Activated T-cell treated with anti-CD3 and anti-CD28 coated beads, Interleukin-2, amount 50 U/mL, for 72 hours (primary cell): ENCODE results near the gene CCDC9B. TPM values are rescaled to one million over a fixed set of nuclear protein-coding genes. Genes with fewer than 3 reads are reported as not detected.

Experiments used
- ATAC-seq, 2 donors: fragments of 150-1000 bp; cut with Tn5 transposase; replicated peaks in 1 of 2; 2 replicates each; pipeline ENCODE4 v1.10.0; 2021; ENCODE audit warnings: moderate library complexity in 2 of 2, mild to moderate bottlenecking in 1 of 2
- DNase-seq, 2 donors: peaks; one replicate each; pipeline ENCODE4 v3.0.0; 2021 to 2022; ENCODE audit warnings: mixed read lengths in 1 of 2
- H3K27ac Mint-ChIP-seq: one replicate; pipeline ENCODE4 v1.8.0; 2022; ENCODE audit warnings: mild to moderate bottlenecking, moderate library complexity, mixed read lengths
- H3K27me3 Mint-ChIP-seq: one replicate; pipeline ENCODE4 v1.8.0; 2022; ENCODE audit warnings: low read depth, mixed read lengths
- H3K36me3 Mint-ChIP-seq, 2 donors: one replicate each; pipeline ENCODE4 v1.8.0; 2022; ENCODE audit warnings: mixed read lengths in 2 of 2, mild to moderate bottlenecking in 1 of 2; ENCODE audit not compliant: insufficient read depth in 2 of 2
- H3K4me1 Mint-ChIP-seq: one replicate; pipeline ENCODE4 v1.8.0; 2022; ENCODE audit warnings: low read depth, mixed read lengths
- H3K4me3 Mint-ChIP-seq, 2 donors: one replicate each; pipeline ENCODE4 v1.8.0; 2022; ENCODE audit warnings: mild to moderate bottlenecking in 2 of 2, mixed read lengths in 2 of 2, moderate library complexity in 2 of 2
- H3K9me3 Mint-ChIP-seq, 2 donors: one replicate each; pipeline ENCODE4 v1.8.0; 2022; ENCODE audit warnings: mixed read lengths in 2 of 2
- total RNA-seq, 2 donors: library from RNA; stranded (reverse); gene quantifications; one replicate each; pipeline ENCODE4 v1.2.3, GENCODE V29; 2022

CCDC9B gene
- total RNA-seq, 2 donors from 2014 or later, result 1.0 to 1.6 TPM

DNA sequence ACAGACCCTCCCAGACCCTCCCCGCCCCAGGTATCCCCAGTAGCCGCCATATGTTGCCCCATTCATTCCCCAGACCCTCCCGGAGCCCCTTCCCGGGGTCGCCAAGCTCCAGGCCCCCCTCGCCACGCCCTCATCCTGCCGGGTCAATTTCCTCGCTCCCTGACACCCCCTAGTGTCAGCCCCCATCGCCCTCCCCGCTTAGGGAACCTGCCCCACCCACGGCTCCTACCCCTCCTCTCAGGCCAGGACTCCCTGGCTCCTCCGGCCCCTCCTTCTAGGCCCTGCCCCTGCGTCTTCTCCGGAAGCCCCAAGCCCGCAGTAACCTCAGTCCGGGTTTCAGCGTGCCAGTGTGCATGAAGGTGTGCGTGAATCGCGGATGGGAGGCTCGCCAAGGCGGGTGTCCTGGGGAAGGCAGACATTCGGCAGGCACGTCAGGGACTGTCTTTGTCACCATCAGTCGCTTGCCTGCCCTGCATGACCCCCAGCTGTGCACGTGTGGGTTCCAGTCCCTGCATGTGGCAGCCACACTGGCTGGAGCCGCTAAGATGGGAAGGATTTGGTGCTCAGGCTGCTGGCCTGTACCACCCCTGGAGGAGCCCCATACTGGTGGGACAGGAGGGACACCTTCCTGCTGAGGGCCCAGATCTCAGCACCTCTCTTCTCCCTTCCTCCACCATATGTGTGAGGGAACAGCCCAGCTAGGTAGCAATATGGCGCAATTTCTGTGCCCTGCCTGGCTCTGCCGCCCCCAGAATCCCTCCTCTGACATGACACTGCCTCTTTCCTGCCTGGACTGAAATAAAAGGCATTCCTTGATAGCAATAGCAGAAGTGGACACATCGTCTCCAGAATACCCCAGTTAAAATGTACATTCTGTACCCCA is 18.0 kb upstream of the CCDC9B start:
- H3K4me3 Mint-ChIP-seq, result peak overlapping the region; percentile 76 to 91
- peak; percentile 19 to 50 for DNase-seq
- no peaks in the 10 kb centered on the region for H3K4me1 Mint-ChIP-seq
- no peaks in the 10 kb centered on the region for H3K36me3 Mint-ChIP-seq
- peak; percentile 36 to 56 for ATAC-seq
- peaks cover 18% of the 10 kb centered on the region for H3K27me3 Mint-ChIP-seq
- no peak overlapping the region for H3K27ac Mint-ChIP-seq
- no peaks in the 10 kb centered on the region for H3K9me3 Mint-ChIP-seq

DNA sequence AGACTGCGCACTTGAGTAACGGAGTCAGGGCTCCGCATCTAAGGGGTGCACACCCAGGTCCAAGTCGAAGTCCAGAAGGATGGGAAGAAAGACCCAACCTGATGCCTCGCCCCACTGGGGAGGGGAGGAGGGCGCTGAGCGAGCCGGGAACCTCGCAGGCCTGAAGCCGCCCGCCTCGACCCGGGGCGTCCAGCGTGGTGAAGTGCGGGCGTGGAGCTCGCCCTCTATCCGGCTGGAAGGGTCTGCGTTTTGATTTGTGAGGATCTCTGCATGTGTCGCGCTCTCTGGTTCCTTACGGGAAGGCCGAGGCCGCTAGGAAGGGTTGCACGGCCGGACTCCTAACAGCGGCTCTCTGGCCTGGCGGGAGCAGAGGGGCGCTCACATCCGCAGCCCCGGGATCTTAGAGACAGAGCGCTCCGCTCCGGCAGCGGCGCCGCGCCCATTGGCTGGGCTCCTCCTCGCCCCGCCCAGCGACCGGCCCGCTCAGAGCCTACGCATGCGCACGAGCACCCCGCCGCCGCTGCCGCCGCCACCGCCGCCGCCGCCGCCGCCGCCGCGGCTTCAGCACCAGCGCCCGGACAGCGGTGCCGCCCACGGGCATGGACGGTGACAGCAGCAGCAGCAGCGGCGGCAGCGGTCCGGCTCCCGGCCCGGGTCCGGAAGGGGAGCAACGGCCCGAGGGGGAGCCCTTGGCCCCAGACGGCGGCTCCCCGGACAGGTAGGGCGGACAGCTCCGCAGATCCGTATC is 17.2 kb upstream of the CCDC9B start, which contains the start of gene DISP2:
Gene DISP2 (plus strand): TSS at position 497 of the 748 bp plus-strand sequence. CDS start 103 bp downstream, at position 600.
- Mint-ChIP-seq H3K4me1 (no peaks in the 10 kb centered on the region), H3K36me3 (no peaks in the 10 kb centered on the region), H3K9me3 (no peaks in the 10 kb centered on the region), H3K27ac (no peak within 1 kb of the TSS), H3K4me3 (peak within 1 kb of the TSS; percentile 85 to 91), H3K27me3 (peaks cover 18% of the 10 kb centered on the region)
- peak; percentile 94 to 97 for ATAC-seq
- DNase-seq, result peak; percentile 91 to 97

DNA sequence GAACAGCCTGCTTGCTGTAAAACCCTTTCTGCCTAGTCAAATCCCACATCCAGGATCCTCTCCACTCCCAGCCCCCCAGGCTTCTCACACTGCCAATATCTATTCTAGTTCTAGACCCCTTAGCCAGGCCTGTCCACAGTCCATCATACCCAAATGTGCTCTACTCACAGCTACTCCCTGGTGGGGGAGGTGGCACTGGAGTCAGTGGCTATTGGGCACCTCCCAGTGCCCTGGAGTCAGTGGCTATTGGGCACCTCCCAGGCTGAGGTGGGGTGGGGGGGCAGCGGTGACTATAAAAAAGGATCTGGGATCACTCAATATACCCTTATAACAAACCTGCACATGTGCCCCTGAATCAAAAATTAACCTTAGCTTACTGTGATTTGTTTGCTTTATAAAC is 16.5 kb upstream of the CCDC9B start:
- H3K27ac Mint-ChIP-seq, result no peak overlapping the region

DNA sequence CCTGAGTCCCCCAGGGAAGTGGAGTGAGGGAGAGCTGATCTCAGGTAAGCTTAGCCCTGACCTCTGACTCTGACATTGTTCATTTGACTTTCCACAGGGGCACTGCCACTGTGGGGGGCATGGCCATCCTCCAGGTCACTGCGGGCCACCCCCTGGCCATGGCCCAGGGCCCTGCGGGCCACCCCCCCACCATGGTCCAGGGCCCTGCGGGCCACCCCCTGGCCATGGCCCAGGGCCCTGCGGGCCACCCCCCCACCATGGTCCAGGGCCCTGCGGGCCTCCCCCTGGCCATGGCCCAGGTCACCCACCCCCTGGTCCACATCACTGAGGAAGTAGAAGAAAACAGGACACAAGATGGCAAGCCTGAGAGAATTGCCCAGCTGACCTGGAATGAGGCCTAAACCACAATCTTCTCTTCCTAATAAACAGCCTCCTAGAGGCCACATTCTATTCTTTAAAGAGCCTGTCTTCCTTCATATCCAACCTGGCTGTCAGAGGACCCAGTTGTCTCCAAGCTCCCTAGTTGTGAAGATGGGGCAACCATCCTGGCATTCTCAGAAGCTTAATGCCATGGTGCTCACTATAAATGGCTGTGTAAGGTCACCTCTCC is 15.3 kb upstream of the CCDC9B start:
- Mint-ChIP-seq H3K36me3 (no peaks in the 10 kb centered on the region), H3K27ac (no peak overlapping the region), H3K4me3 (no peak overlapping the region), H3K9me3 (no peaks in the 10 kb centered on the region), H3K27me3 (peaks cover 18% of the 10 kb centered on the region), H3K4me1 (no peaks in the 10 kb centered on the region)
- ATAC-seq, result no peak
- no peak for DNase-seq

More for the DNA sequence above, 16.5 kb upstream of the CCDC9B start:
- Mint-ChIP-seq H3K36me3 (no peaks in the 10 kb centered on the region), H3K4me3 (peak overlapping the region; percentile 85 to 86), H3K27me3 (peaks cover 18% of the 10 kb centered on the region), H3K9me3 (no peaks in the 10 kb centered on the region), H3K4me1 (no peaks in the 10 kb centered on the region)
- DNase-seq (no peak), ATAC-seq (no peak)

DNA sequence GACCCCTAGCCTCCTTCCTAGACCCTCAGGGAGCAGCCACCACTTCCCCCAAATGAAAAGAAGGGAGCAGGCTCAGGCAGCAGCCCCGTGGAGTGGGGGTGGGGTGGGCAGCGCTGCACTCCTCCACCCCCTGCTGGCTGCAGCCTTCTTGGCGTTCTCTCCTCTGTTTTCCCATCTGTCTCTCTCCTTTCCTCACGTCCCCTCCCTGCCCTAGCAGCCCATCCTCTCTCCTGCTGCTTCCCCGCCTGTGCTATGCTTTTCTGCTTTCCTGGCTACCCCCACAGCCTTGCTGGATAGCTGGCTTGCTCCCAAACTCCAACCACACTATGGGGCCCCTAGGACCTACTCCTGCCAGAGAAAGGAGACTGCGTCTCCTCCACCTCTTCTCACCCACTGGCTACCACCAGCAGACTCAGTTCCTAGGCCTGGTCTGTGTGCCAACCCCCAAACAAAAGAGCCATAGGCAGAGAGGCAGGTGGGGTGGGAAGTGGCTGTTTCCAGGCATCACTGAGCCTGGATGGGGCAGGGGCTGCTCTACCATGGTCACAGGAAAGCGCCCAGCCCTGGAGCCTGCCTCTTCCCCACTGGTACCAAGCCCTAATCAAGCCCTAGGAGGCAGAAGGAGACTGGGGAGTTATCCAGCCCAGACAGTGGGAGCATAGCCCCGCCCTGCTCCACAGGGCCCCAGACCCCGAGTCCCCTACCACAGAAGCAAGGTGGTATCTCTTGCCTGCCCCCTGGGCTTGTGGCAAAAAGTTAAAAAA is 13.9 kb upstream of the CCDC9B start:
- peaks cover 18% of the 10 kb centered on the region for H3K27me3 Mint-ChIP-seq
- no peak overlapping the region for H3K27ac Mint-ChIP-seq
- no peak overlapping the region for H3K4me3 Mint-ChIP-seq
- H3K36me3 Mint-ChIP-seq, result no peaks in the 10 kb centered on the region
- H3K4me1 Mint-ChIP-seq, result no peaks in the 10 kb centered on the region
- no peaks in the 10 kb centered on the region for H3K9me3 Mint-ChIP-seq
- no peak for DNase-seq
- ATAC-seq, result no peak

DNA sequence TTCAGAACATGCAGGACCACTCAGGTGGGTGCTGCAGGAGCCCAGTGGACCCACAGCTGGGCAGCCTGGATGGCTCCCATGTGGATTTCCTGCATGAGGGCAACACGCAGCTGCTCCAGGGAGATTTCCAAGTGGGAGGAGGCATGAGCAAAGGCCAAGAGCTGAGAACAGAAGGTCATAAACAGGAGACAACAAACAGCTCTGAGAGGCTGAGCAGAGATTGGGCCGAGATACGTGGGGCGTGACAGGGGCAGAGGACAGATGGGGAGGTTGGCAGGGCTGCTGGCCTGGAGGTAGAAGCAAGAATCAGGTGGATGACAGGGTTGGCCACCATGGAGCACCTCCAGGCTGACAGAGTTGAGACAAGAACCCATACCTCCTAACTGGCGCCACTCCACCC is 13.0 kb upstream of the CCDC9B start:
- H3K9me3 Mint-ChIP-seq, result no peaks in the 10 kb centered on the region
- ATAC-seq, result no peak
- no peaks in the 10 kb centered on the region for H3K36me3 Mint-ChIP-seq
- H3K4me1 Mint-ChIP-seq, result no peaks in the 10 kb centered on the region
- no peak for DNase-seq
- peaks cover 13% of the 10 kb centered on the region for H3K27me3 Mint-ChIP-seq
- H3K27ac Mint-ChIP-seq, result no peak overlapping the region
- no peak overlapping the region for H3K4me3 Mint-ChIP-seq

DNA sequence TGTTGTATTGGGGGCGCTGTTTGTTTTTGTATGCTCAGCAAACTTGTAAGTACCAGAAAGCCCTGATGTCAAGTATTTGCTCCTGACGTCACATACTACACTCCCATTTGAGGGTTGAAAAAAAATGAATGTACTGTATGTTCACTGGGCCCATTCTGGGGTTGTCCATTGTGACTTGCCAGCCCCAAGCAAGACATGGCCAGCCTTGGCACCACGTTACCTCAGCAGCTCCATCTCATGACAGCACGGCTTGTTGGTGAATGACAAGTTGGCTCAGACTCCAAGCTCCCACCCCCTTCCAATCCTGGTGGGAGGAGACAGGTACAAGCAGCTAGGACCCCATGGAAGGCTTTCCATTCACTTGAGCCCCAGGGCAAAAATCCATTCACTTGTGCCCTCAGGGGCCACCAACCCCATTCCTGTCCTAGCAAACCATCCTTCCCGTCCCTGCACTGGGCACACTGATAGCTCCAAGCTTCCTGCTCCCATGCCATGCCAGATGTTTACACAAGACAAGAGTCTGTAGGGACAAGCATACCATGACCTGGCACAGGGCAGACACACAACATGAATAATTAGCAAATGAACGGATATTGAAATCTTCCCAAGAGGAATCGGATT is 11.7 kb upstream of the CCDC9B start:
- DNase-seq (no peak), ATAC-seq (no peak)
- Mint-ChIP-seq H3K9me3 (no peaks in the 10 kb centered on the region), H3K36me3 (no peaks in the 10 kb centered on the region), H3K27me3 (peaks cover 12% of the 10 kb centered on the region), H3K4me3 (no peak overlapping the region), H3K27ac (no peak overlapping the region), H3K4me1 (no peaks in the 10 kb centered on the region)

DNA sequence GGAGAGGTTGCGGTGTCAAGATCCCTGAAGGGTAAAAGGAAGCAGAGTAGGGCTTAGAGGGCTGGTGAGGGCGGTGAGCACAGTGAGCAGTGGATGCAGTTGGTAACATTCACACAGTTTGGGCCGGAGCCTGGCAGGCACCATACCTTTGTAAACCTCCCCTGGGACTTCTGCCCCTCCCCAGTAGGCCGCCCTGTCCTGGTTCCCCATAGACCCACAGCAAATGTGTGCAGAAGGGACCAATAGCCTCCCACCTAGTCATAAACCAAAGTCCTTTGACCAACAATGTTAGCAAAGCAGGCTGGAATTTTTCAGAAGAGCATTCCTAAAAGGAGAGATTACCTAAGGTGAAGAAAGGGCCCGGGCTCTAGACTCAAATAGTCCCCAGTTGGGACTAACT is 8.4 kb upstream of the CCDC9B start:
- Mint-ChIP-seq H3K27me3 (no peaks in the 10 kb centered on the region), H3K4me3 (no peak overlapping the region), H3K36me3 (no peaks in the 10 kb centered on the region), H3K27ac (no peak overlapping the region), H3K9me3 (no peaks in the 10 kb centered on the region), H3K4me1 (no peaks in the 10 kb centered on the region)
- no peak for ATAC-seq
- no peak for DNase-seq

DNA sequence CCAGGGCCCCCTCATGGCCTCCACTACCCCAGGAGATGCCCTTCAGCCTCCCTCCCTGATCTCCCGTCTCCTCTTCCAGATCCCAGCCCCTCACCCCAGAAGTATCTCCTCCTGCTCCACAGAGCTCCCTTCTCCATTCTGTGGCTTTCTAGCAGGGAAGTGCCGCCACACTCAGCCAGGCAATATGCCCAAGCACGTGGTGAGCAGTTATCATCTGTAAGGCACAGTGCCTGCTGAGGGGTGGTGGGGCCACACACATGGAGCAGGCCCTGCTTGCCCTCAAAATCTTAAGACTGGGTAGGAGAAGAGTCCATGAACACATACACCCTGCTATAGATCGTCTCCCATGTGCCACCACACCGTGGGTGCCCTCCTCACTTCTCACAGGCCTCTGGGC is 7.7 kb upstream of the CCDC9B start:
- ATAC-seq (no peak), DNase-seq (no peak)
- no peaks in the 10 kb centered on the region for H3K36me3 Mint-ChIP-seq
- H3K27ac Mint-ChIP-seq, result no peak overlapping the region
- H3K4me3 Mint-ChIP-seq, result no peak overlapping the region
- no peaks in the 10 kb centered on the region for H3K27me3 Mint-ChIP-seq
- H3K9me3 Mint-ChIP-seq, result no peaks in the 10 kb centered on the region
- no peaks in the 10 kb centered on the region for H3K4me1 Mint-ChIP-seq

DNA sequence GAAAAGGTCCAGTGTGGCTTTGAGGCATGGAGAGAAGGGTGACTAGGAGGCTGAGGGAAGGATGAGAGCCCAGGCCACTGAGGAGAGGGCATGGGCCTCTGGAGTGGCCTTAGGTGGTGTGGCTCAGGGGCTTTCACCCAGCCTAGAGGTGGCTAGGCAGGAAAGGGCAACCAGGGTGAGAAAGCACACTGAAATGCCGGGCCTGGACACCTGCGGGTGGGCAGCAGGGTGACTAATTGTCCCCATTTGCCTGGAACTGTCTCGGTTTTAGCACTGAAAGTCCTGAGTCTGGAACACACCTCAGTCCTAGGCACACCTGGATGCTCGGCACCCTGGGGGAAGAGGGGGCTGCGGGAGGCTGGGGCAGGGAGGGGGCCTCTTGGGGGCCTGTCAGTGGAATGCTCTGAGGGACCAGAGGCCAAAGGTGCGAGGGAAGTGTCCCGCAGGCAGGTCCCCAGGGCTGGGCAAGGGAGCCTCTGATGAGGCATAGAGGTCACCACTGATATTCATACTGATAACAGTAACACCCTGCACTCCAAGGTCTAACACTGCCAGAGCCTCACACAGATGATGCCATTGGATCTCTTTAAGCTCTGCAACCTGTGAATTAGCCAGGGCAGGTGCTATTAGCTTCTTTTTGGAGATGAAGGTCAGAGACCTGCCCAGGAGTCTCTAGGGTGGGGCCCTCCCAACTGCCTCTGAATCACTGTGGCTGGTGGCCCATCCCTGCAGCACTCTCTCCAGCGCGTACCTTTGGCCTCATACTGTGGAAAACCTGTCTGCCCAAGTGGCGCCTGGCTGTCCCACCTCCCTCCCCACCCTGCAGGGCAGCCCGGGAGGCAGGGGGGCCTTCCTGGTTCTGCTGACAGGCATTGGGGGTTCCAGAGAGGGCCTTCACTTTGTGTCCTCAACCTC is 7.1 kb upstream of the CCDC9B start:
- Mint-ChIP-seq H3K9me3 (no peaks in the 10 kb centered on the region), H3K4me1 (no peaks in the 10 kb centered on the region), H3K4me3 (no peak overlapping the region), H3K27me3 (no peaks in the 10 kb centered on the region), H3K27ac (no peak overlapping the region), H3K36me3 (no peaks in the 10 kb centered on the region)
- DNase-seq (no peak), ATAC-seq (no peak)

DNA sequence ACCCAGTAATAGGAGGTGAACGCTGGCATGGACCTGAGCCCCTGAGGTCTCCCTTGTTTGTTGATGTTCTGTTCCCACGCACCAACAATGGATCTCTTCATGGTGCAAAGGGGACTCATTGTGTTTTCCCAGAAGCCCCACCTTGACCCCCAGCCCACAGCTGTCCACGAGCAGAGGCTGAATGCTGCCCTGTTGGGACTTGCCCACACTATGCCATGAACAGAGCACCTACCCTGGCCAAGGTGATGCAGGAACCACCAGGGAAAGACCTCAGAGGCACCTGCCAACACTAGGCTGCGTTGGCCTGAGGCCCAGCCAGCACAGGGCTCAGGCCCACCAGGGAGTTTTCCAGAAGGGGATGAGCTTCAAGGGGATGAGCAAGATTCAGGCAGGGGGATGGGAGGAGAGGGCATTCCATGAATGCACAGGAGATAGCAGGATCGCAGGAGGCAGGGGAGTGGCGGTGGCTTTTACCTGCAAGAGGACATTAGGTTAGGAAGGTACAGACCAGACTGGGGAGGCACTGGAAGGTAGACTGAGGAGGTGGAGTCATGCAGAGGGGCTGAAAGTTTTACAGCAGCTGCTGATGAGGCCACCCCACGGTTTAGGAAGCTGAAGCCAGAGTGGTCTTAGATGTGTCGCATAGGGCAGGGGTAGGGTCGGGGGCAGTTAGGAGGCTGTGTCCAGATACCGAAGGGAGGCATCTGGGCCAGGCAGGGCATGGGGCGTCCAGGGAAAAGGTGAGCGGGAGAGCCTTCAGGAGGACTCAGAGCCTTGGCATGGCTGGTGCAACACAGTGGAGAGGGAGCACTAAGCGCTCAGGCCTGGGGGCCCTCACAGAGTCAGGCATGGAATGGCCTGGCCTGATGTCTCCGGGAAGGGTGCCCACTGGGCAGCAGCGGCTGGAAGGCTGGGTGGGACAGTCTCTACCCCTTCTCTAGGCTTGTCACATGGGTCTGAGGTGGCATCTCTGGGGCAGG is 6.1 kb upstream of the CCDC9B start:
- no peaks in the 10 kb centered on the region for H3K4me1 Mint-ChIP-seq
- H3K27ac Mint-ChIP-seq, result no peak overlapping the region
- H3K4me3 Mint-ChIP-seq, result no peak overlapping the region
- ATAC-seq (no peak), DNase-seq (no peak)
- H3K27me3 Mint-ChIP-seq, result no peaks in the 10 kb centered on the region
- H3K9me3 Mint-ChIP-seq, result no peaks in the 10 kb centered on the region
- no peaks in the 10 kb centered on the region for H3K36me3 Mint-ChIP-seq
